NT2/D1 (cell line): ENCODE results near the gene RANBP2.
"Not testable (repeated sequence)": the region's sequence is repeated elsewhere in the genome, so short reads cannot be mapped to it uniquely, and the experiment has no call there.

Source experiments
- DNase-seq: peaks from one replicate; pipeline ENCODE4 v3.0.0-alpha.2; 2011; ENCODE audit warnings: low read depth, low spot score
- H3K27me3 ChIP-seq: 2 replicates; pipeline ENCODE4 v1.6.0; 2011; ENCODE audit warnings: mild to moderate bottlenecking; ENCODE audit not compliant: insufficient read length, insufficient read depth
- H3K36me3 ChIP-seq: 2 replicates; pipeline ENCODE4 v1.6.1; 2011; ENCODE audit warnings: mild to moderate bottlenecking, low read length, mixed read lengths; ENCODE audit not compliant: insufficient read depth, insufficient read length
- H3K4me1 ChIP-seq: 2 replicates; pipeline ENCODE4 v1.5.1; 2011; ENCODE audit not compliant: insufficient read depth, insufficient read length
- H3K4me3 ChIP-seq: 2 replicates; pipeline ENCODE4 v1.5.1; 2011; ENCODE audit warnings: low read depth; ENCODE audit not compliant: insufficient read length
- H3K9ac ChIP-seq: 2 replicates; pipeline ENCODE4 v1.6.0; 2011; ENCODE audit warnings: low read depth; ENCODE audit not compliant: insufficient read length
- H3K9me3 ChIP-seq: 2 replicates; pipeline ENCODE4 v1.5.1; 2011; ENCODE audit warnings: mild to moderate bottlenecking, low read length; ENCODE audit not compliant: insufficient read depth
- SUZ12 ChIP-seq: IDR thresholded peaks from 2 replicates; pipeline ENCODE4 v1.6.1; 2011; ENCODE audit not compliant: insufficient read length, insufficient read depth; ENCODE audit errors: extremely low read depth
- YY1 ChIP-seq: IDR thresholded peaks from 2 replicates; pipeline ENCODE4 v1.6.1; 2011; ENCODE audit not compliant: insufficient read length, insufficient read depth
- ZNF274 ChIP-seq: IDR thresholded peaks from 2 replicates; pipeline ENCODE4 v1.6.1; 2011; ENCODE audit warnings: mild to moderate bottlenecking, low read depth, low read length

RANBP2 gene

DNA sequence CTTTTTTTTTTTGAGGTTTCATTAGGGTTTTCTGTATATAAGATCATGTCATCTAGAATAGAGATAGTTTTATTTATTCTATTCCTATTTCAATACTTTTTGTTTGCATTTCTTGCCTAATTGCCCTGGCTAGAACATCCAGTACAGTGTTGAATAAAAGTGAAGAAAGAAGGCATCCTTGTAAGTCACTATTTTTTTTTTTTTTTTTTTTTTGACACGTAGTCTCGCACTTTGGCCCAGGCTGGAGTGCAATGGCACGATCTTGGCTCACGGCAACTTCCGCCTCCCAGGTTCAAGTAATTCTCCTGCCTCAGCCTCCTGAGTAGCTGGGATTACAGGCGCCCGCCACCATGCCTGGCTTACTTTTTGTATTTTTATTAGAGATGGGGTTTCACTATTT lies 27.8 kb upstream of the RANBP2 start:
- H3K4me3 ChIP-seq: no peak overlapping the region
- no peak for TF ChIP-seq ZNF274
- H3K9ac ChIP-seq: no peak overlapping the region
- no peaks in the 10 kb centered on the region for H3K27me3 ChIP-seq
- H3K4me1 ChIP-seq: peaks cover 1% of the 10 kb centered on the region
- no peaks in the 10 kb centered on the region for H3K36me3 ChIP-seq
- no peaks in the 10 kb centered on the region for H3K9me3 ChIP-seq
- no peak for DNase-seq

GRCh38 chr2:108701208-108701607 lies 18.1 kb upstream of the RANBP2 start:
- no peaks in the 10 kb centered on the region for H3K36me3 ChIP-seq
- H3K27me3 ChIP-seq: no peaks in the 10 kb centered on the region
- DNase-seq: no peak
- H3K4me1 ChIP-seq: no peaks in the 10 kb centered on the region
- H3K9me3 ChIP-seq: no peaks in the 10 kb centered on the region
- no peak overlapping the region for H3K4me3 ChIP-seq
- no peak overlapping the region for H3K9ac ChIP-seq
- TF ChIP-seq ZNF274 (no peak), YY1 (no peak), SUZ12 (no peak)

- no peak for TF ChIP-seq SUZ12
- TF ChIP-seq ZNF274: no peak
- TF ChIP-seq YY1: no peak
- no peak for DNase-seq
- Histone ChIP-seq H3K9ac (no peak overlapping the region), H3K4me3 (no peak overlapping the region), H3K36me3 (no peaks in the 10 kb centered on the region), H3K4me1 (no peaks in the 10 kb centered on the region), H3K9me3 (no peaks in the 10 kb centered on the region), H3K27me3 (no peaks in the 10 kb centered on the region)
These were observed 17.5 kb upstream of the RANBP2 start for GRCh38 chr2:108701806-108702205.

DNA sequence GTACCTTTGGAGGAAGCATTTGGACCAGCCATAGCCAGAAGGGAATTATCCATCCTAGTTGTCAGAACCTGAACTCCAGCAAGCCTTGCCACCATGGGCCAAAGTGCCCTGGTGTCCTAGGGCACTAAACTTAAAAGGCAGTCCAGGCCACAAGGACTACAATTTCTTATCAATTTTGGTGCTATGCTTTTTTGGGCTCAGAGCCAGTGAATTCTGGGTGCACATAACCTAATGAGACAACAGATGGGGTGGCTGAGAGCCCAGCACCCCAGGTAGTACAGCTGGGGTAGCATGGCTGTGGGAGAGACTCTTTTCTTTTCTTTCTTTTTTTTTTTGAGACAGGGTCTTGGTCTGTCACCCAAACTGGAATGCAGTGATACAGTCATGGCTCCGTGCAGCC lies 14.4 kb upstream of the RANBP2 start:
- Histone ChIP-seq H3K36me3 (no peaks in the 10 kb centered on the region), H3K27me3 (no peaks in the 10 kb centered on the region), H3K9me3 (no peaks in the 10 kb centered on the region), H3K4me1 (no peaks in the 10 kb centered on the region), H3K9ac (no peak overlapping the region), H3K4me3 (no peak overlapping the region)
- no peak for DNase-seq
- TF ChIP-seq YY1 (no peak), SUZ12 (no peak)

DNA sequence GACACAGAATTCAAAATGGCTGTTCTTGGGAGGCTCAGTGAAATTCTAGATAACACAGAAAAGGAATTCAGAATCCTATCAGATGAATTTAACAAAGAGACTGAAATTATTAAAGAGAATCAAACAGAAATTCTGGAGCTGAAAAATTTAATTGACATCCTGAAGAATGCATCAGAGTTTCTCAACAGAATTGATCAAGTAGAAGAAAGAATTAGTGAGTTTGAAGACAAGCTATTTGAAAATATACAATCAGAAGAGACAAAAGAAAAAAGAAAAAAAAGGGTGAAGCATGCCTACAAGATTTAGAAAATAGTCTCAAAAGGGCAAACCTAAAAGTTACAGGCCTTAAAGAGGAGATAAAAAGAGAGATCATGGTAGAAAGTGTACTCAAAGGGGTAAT lies 12.0 kb upstream of the RANBP2 start:
- Histone ChIP-seq H3K9ac (no peak overlapping the region), H3K9me3 (no peaks in the 10 kb centered on the region), H3K36me3 (no peaks in the 10 kb centered on the region), H3K4me3 (no peak overlapping the region), H3K4me1 (no peaks in the 10 kb centered on the region), H3K27me3 (no peaks in the 10 kb centered on the region)
- no peak for TF ChIP-seq SUZ12
- no peak for TF ChIP-seq YY1
- TF ChIP-seq ZNF274: no peak
- no peak for DNase-seq

- H3K9ac ChIP-seq, H3K4me1 ChIP-seq, DNase-seq, H3K4me3 ChIP-seq, H3K36me3 ChIP-seq, H3K27me3 ChIP-seq, H3K9me3 ChIP-seq: not testable (repeated sequence)
These were observed 2.3 kb upstream of the RANBP2 start for GRCh38 chr2:108716971-108717370.

DNA sequence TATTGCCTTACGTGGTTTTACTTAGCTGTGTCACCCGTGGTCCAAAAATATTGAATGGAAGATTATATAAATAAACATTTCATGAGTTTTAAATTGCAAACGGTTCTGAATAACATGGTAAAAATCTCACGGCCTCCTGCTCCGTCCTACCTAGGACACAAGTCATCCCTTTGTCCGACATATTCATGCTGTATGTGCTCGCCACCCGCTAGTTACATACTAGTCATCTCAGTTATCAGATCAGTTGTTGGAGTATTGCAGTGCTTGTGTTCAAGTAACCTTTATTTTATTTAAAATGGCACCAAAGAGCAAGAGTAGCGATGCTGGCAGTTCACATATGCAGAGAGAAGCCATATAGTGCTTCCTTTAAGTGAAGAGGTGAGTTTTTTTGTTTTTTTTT lies 6.8 kb downstream of the RANBP2 start:
- H3K9ac ChIP-seq, H3K36me3 ChIP-seq, H3K9me3 ChIP-seq, H3K4me1 ChIP-seq, H3K4me3 ChIP-seq, H3K27me3 ChIP-seq, DNase-seq: not testable (repeated sequence)

- not testable (repeated sequence) for H3K4me3 ChIP-seq, H3K4me1 ChIP-seq, H3K9me3 ChIP-seq, H3K9ac ChIP-seq, H3K27me3 ChIP-seq, DNase-seq
- peaks cover 28% of the 10 kb centered on the region for H3K36me3 ChIP-seq
These were observed 15.4 kb downstream of the RANBP2 start for GRCh38 chr2:108734656-108735055.

- not testable (repeated sequence) for DNase-seq, H3K27me3 ChIP-seq, H3K4me3 ChIP-seq, H3K9ac ChIP-seq, H3K9me3 ChIP-seq, H3K4me1 ChIP-seq
- H3K36me3 ChIP-seq: peaks cover 29% of the 10 kb centered on the region
These were observed 38.7 kb downstream of the RANBP2 start for GRCh38 chr2:108757973-108758372.

GRCh38 chr2:108762618-108763017 lies 43.3 kb downstream of the RANBP2 start:
- DNase-seq, H3K4me3 ChIP-seq, H3K9me3 ChIP-seq, H3K27me3 ChIP-seq, H3K9ac ChIP-seq, H3K4me1 ChIP-seq: not testable (repeated sequence)
- peaks cover 50% of the 10 kb centered on the region for H3K36me3 ChIP-seq

DNA sequence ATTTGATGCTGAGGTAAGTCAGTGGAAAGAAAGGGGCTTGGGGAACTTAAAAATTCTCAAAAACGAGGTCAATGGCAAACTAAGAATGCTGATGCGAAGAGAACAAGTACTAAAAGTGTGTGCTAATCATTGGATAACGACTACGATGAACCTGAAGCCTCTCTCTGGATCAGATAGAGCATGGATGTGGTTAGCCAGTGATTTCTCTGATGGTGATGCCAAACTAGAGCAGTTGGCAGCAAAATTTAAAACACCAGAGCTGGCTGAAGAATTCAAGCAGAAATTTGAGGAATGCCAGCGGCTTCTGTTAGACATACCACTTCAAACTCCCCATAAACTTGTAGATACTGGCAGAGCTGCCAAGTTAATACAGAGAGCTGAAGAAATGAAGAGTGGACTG lies 47.4 kb downstream of the RANBP2 start:
- not testable (repeated sequence) for DNase-seq, H3K9me3 ChIP-seq, H3K4me1 ChIP-seq, H3K9ac ChIP-seq, H3K4me3 ChIP-seq, H3K27me3 ChIP-seq
- peaks cover 48% of the 10 kb centered on the region for H3K36me3 ChIP-seq

DNA sequence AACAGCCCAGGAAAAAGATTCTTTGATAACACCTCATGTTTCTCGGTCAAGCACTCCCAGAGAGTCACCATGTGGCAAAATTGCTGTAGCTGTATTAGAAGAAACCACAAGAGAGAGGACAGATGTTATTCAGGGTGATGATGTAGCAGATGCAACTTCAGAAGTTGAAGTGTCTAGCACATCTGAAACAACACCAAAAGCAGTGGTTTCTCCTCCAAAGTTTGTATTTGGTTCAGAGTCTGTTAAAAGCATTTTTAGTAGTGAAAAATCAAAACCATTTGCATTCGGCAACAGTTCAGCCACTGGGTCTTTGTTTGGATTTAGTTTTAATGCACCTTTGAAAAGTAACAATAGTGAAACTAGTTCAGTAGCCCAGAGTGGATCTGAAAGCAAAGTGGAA lies 48.6 kb downstream of the RANBP2 start:
- H3K36me3 ChIP-seq: peaks cover 56% of the 10 kb centered on the region
- H3K4me1 ChIP-seq, DNase-seq, H3K9ac ChIP-seq, H3K4me3 ChIP-seq, H3K9me3 ChIP-seq, H3K27me3 ChIP-seq: not testable (repeated sequence)
